HG03378 (cell line): Measurements from ENCODE around the gene MT2A.
"Not testable (repeated sequence)": the region's sequence is repeated elsewhere in the genome, so short reads cannot be mapped to it uniquely, and the experiment has no call there.

Experiments
- ATAC-seq: cut with Tn5 transposase; IDR thresholded peaks from one replicate; pipeline ENCODE4 v1.9.1; 2021; ENCODE audit warnings: mild to moderate bottlenecking, moderate library complexity; ENCODE audit not compliant: unreplicated experiment

Gene MT2A

GRCh38 chr16:56618138-56618537, 9.8 kb downstream of the MT2A start:
- ATAC-seq: no peak

DNA sequence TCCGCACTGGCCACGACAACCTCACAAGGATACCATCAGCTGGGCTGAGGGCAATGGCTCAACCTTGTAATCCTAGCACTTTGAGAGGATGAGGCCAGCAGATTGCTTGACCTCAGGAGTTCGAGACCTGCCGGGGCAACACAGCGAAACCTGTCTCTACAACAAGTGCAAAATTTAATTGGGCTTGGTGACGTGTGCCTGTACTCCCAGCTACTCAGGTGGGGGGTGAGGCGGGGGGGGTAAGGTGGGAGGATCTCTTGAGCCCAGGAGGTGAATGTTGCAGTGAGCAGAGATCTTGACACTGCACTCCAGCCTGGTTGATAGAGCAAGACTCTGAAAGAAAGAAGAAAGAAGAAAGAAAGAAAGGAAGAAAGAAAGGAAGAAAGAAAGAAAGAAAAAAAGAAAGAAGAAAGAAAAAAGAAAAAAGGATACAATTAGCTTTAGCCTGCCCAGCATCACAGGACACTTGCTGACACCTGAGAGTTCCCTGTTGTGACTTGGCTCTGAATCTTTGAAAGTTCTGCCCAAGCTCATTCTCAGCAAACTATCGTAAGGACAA, 12.0 kb downstream of the MT2A start:
- no peak for ATAC-seq

- ATAC-seq: not testable (repeated sequence)
Measured at GRCh38 chr16:56621665-56622445, 13.5 kb downstream of the MT2A start.

DNA sequence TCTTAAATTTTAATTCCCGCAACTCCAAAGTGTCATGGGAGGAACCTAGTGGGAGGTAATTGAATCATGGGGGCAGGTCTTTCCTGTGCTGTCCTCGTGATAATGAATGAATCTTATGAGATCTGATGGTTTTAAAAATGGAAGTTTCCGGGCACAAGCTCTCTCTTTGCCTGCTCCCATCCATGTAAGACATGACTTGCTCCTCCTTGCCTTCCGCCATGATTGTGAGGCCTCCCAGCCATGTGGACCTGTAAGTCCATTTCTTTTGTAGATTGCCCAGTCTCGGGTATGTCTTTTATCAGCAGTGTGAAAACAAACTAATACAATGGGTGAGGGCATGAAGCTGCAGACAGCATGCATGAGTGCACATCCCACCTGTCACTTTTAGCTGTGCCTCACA, 14.8 kb downstream of the MT2A start:
- ATAC-seq: not testable (repeated sequence)

GRCh38 chr16:56623637-56624036, 15.3 kb downstream of the MT2A start:
- ATAC-seq: no peak

DNA sequence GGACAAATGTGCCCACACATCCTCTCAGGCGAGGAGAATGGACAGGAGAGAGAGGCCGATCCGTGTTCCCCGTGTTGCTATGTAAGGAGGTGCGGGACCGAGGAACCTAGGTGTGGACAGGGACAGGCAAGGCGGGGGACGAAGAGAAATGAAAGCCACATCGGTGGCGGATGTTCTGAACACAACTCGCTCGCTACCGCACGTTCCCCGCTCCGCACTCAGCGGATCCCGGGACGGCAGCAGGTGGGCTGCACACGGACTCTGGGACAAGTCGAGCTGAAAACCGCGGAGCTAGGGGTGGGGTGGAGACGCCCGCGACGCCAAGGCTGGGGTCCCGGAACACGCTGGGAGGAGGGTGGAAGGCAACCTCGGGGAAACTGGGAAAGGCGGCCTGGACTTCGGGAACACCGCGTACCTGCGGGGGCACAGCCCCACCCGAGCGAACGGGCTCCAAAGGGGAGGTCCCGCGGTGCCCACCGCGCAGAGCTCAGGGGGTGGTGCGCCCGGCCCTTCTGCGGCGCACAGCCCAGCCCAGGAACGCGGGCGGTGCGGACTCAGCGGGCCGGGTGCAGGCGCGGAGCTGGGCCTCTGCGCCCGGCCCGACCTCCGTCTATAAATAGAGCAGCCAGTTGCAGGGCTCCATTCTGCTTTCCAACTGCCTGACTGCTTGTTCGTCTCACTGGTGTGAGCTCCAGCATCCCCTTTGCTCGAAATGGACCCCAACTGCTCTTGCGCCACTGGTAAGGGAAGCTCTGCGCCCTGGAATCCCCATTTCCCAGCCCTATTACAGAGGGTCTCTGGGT, 17.0 kb downstream of the MT2A start, which contains the start of gene MT1E:
Gene MT1E, plus strand, starts transcription at position 642 of the 803 bp plus-strand sequence. Its CDS starts 71 bp downstream, at position 713.
- no peak for ATAC-seq

GRCh38 chr16:56625943-56626654, 17.7 kb downstream of the MT2A start:
- ATAC-seq: no peak

- ATAC-seq: no peak
Measured at GRCh38 chr16:56626685-56627084, 18.3 kb downstream of the MT2A start.

GRCh38 chr16:56628486-56629350, 20.3 kb downstream of the MT2A start:
- ATAC-seq: no peak

DNA sequence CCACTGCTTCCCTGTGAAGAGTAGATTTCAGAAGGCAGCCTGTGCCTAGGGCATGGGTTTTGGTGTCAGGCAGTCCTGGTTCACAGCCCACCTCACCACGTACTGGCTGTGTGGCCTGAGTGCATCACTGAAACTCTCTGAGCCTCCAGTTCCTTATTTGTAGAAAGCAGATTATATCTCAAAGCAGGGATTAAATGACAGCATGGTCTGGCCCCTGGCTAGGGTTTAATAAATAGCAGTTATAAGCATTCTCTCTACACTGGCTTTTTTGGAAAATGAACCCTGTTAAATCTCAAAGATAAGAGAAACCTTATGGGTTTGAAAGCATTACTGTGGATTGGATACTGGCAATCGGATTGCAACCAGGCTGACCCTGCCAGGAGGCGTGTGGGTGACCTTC, 21.1 kb downstream of the MT2A start:
- ATAC-seq: no peak

DNA sequence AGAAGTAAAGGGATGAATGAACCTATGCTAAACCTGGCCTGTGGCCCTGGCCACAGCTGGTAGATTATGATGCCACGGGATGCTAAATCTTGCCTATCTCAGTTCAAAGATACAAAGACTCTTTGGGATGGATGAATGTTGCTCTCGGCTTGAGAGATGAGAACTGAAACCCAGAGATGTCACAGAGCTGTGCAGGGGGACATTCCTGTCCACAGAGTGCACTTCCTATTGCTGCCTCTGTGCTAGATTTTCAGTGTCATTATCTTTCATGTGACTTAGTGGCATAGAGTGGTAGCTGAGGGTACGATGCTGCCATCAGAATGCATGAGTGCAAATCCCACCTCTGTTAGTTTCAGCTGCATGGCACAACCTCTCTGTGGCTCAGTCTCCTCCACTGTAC, 21.8 kb downstream of the MT2A start:
- peak; percentile 87 for ATAC-seq

GRCh38 chr16:56631197-56631596, 22.8 kb downstream of the MT2A start:
- no peak for ATAC-seq

- no peak for ATAC-seq
Measured at GRCh38 chr16:56631832-56632155, 23.4 kb downstream of the MT2A start.

DNA sequence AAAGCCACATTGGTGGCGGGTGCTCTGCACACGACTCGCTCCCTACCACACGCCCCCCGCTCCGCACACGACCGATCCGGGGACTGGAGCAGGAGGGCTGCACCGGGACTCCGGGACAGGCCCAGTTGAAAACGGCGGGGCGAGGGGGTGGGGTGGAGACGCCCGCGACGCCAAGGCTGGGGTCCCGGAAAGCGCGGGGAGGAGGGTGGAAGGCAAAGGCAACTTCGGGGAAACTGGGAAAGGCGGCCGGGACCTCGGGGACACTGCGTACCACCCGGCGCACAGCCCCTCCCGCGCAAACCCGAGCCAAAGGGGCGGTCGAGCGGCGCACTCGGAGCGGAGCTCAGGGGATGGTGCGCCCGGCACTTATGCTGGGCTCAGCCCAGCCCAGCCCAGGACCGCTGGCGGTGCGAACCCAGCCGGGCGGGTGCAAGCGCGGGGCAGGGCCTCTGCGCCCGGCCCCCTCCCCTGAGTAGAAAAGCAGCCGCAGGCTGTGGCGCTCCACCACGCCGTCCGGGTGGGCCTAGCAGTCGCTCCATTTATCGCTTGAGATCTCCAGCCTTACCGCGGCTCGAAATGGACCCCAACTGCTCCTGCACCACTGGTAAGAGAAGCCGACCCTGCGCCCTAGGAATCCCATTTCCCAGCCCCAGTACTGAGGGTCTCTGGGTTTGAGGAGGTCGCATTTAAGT, 23.9 kb downstream of the MT2A start, which contains the start of gene MT1M:
Gene MT1M, plus strand, starts transcription at position 504 of the 692 bp plus-strand sequence. Its CDS starts 73 bp downstream, at position 577.
- ATAC-seq: no peak

DNA sequence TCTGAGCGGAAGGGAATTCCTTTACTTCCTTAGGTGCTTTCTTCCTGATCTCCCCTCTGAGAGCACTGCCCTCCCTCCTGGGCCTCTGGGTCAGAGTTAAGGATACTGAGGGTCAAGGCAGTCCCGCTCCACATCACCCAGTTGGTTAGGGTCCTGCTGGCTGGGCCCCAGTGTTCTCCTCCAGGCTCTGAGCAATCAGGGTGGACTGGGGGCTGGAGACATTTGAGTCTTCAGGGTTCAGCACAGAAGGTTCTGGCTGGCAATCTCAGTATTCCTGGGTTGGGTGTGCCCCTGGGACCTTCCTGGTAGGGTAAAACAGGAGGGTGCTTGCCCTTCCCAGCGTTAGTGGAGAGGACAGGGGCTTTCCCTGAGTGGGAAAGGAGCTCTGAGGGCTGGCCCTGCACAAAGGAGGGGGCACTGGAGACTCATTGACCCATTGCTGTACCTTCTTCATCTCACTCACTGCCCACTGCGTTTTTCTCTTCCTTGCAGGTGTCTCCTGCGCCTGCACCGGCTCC, 24.5 kb downstream of the MT2A start:
- ATAC-seq: no peak

DNA sequence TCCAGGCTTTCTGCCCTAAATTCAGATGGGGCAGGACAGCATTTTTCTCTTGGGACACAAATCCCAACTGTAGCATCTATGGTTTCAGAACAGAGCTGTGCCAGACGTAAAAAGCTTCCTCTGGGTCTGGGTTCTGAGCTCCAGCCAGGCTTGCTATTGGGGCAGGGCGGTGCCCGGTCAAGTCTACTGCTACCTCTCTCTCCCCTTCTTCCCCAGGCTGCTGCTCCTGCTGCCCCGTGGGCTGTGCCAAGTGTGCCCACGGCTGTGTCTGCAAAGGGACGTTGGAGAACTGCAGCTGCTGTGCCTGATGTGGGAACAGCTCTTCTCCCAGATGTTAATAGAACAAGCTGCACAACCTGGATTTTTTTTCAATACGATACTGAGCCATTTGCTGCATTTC, 25.2 kb downstream of the MT2A start:
- ATAC-seq: no peak

GRCh38 chr16:56634715-56635440, 26.5 kb downstream of the MT2A start:
- no peak for ATAC-seq

GRCh38 chr16:56635441-56635967, 27.1 kb downstream of the MT2A start:
- ATAC-seq: no peak
